HEK293T (cell line): ENCODE measurements around the gene RHOC.

Experiments used
- BHLHE40 ChIP-seq: fragments of 450-650 bp; IDR thresholded peaks from 2 replicates; pipeline ENCODE4 v1.6.1; 2016; ENCODE audit warnings: mild to moderate bottlenecking, moderate library complexity, borderline replicate concordance
- CTBP1 ChIP-seq: fragments of 450-650 bp; IDR thresholded peaks from 2 replicates; pipeline ENCODE4 v1.6.1; 2016; ENCODE audit warnings: borderline replicate concordance
- ELF4 ChIP-seq: fragments of 450-650 bp; IDR thresholded peaks from 2 replicates; pipeline ENCODE4 v1.6.1; 2017; ENCODE audit warnings: antibody characterized with exemption
- FOXM1 ChIP-seq: fragments of 450-650 bp; IDR thresholded peaks from 2 replicates; pipeline ENCODE4 v1.6.1; 2017; ENCODE audit warnings: mild to moderate bottlenecking, borderline replicate concordance
- L3MBTL2 ChIP-seq: fragments of 450-650 bp; conservative IDR thresholded peaks from 2 replicates; pipeline ENCODE4 v1.6.1; 2016; ENCODE audit warnings: mild to moderate bottlenecking
- LEF1 ChIP-seq: fragments of 450-650 bp; IDR thresholded peaks from 2 replicates; pipeline ENCODE4 v1.6.1; 2017; ENCODE audit warnings: mild to moderate bottlenecking, borderline replicate concordance
- NFRKB ChIP-seq: fragments of 450-650 bp; IDR thresholded peaks from 2 replicates; pipeline ENCODE4 v1.6.1; 2016; ENCODE audit warnings: mild to moderate bottlenecking, moderate library complexity
- PKNOX1 ChIP-seq: fragments of 450-650 bp; IDR thresholded peaks from 2 replicates; pipeline ENCODE4 v1.6.1; 2016
- SUZ12 ChIP-seq: fragments of 450-650 bp; IDR thresholded peaks from 2 replicates; pipeline ENCODE4 v1.6.1; 2016; ENCODE audit warnings: mild to moderate bottlenecking
- TARDBP ChIP-seq: fragments of 450-650 bp; IDR thresholded peaks from 2 replicates; pipeline ENCODE4 v1.6.1; 2016
- ZNF384 ChIP-seq: fragments of 450-650 bp; IDR thresholded peaks from 2 replicates; pipeline ENCODE4 v1.6.1; 2016

GRCh38 chr1:112711041-112711440 lies 4.1 kb upstream of the RHOC start:
- TF ChIP-seq ELF4: no peak
- no peak for TF ChIP-seq SUZ12
- TF ChIP-seq NFRKB: no peak
- TF ChIP-seq BHLHE40: no peak
- no peak for TF ChIP-seq LEF1
- TF ChIP-seq TARDBP: no peak
- TF ChIP-seq FOXM1: no peak
- no peak for TF ChIP-seq PKNOX1
- no peak for TF ChIP-seq CTBP1
- no peak for TF ChIP-seq ZNF384
- TF ChIP-seq L3MBTL2: no peak
